H9 (cell line): ENCODE measurements around the gene RWDD4. TPM values are rescaled to one million over a fixed set of nuclear protein-coding genes. Genes with fewer than 3 reads are reported as not detected.

ENCODE experiments used
- DNase-seq: peaks from one replicate; pipeline ENCODE4 v3.0.0-alpha.2; 2017
- H2AFZ ChIP-seq: one replicate; pipeline ENCODE4 v1.6.1; 2013; ENCODE audit warnings: mild to moderate bottlenecking, low read length, control low read depth, moderate library complexity
- H2AK5ac ChIP-seq: 2 replicates; pipeline ENCODE4 v1.6.1; 2013; ENCODE audit warnings: low read length, control low read depth, mixed read lengths; ENCODE audit not compliant: insufficient read length
- H2BK120ac ChIP-seq: one replicate; pipeline ENCODE4 v1.6.1; 2013; ENCODE audit warnings: low read depth, mild to moderate bottlenecking, low read length, control low read depth, inconsistent platforms; ENCODE audit not compliant: poor library complexity, severe bottlenecking
- H2BK12ac ChIP-seq: 2 replicates; pipeline ENCODE4 v1.6.1; 2013; ENCODE audit warnings: low read length, control low read depth, mixed read lengths, low read depth; ENCODE audit not compliant: insufficient read length
- H2BK15ac ChIP-seq: 2 replicates; pipeline ENCODE4 v1.6.1; 2013; ENCODE audit warnings: low read depth, low read length, control low read depth
- H2BK20ac ChIP-seq: one replicate; pipeline ENCODE4 v1.6.1; 2013; ENCODE audit warnings: low read depth, mild to moderate bottlenecking, low read length, control low read depth, inconsistent platforms; ENCODE audit not compliant: poor library complexity, severe bottlenecking
- H2BK5ac ChIP-seq: 2 replicates; pipeline ENCODE4 v1.6.1; 2013; ENCODE audit warnings: low read length, control low read depth, mixed read lengths; ENCODE audit not compliant: insufficient read length
- H3K14ac ChIP-seq: 2 replicates; pipeline ENCODE4 v1.6.1; 2013; ENCODE audit warnings: low read length, control low read depth; ENCODE audit not compliant: insufficient read depth
- H3K18ac ChIP-seq: 2 replicates; pipeline ENCODE4 v1.6.1; 2013; ENCODE audit warnings: low read depth, mild to moderate bottlenecking, mixed read lengths, low read length, control low read depth; ENCODE audit not compliant: insufficient read length
- H3K23ac ChIP-seq: 2 replicates; pipeline ENCODE4 v1.6.1; 2013; ENCODE audit warnings: low read length, control low read depth, mixed read lengths, low read depth; ENCODE audit not compliant: insufficient read length
- H3K23me2 ChIP-seq: 2 replicates; pipeline ENCODE4 v1.6.1; 2013; ENCODE audit warnings: low read depth, mild to moderate bottlenecking, mixed read lengths, low read length, control low read depth; ENCODE audit not compliant: insufficient read length, poor library complexity, severe bottlenecking
- H3K27ac ChIP-seq: 2 replicates; pipeline ENCODE4 v1.5.1; 2013; ENCODE audit warnings: low read length, control low read depth, mixed read lengths, low read depth; ENCODE audit not compliant: insufficient read length
- H3K27me3 ChIP-seq: 2 replicates; pipeline ENCODE4 v1.6.1; 2013; ENCODE audit warnings: low read length, control low read depth, inconsistent platforms; ENCODE audit not compliant: insufficient read depth
- H3K4ac ChIP-seq: 2 replicates; pipeline ENCODE4 v1.6.1; 2013; ENCODE audit warnings: low read depth, mild to moderate bottlenecking, control low read depth, inconsistent platforms, low read length, moderate library complexity
- H3K4me1 ChIP-seq: 2 replicates; pipeline ENCODE4 v1.6.1; 2013; ENCODE audit warnings: low read length, control low read depth, inconsistent platforms; ENCODE audit not compliant: insufficient read depth
- H3K4me2 ChIP-seq: 2 replicates; pipeline ENCODE4 v1.6.1; 2013; ENCODE audit warnings: low read length, control low read depth, mixed read lengths; ENCODE audit not compliant: insufficient read length, insufficient read depth
- H3K56ac ChIP-seq: 2 replicates; pipeline ENCODE4 v1.6.1; 2013; ENCODE audit warnings: low read depth, mild to moderate bottlenecking, mixed read lengths, low read length, control low read depth; ENCODE audit not compliant: insufficient read length
- H3K79me1 ChIP-seq: 2 replicates; pipeline ENCODE4 v1.6.1; 2013; ENCODE audit warnings: low read depth, mild to moderate bottlenecking, moderate library complexity, low read length, control low read depth, inconsistent platforms; ENCODE audit not compliant: insufficient read depth, poor library complexity, severe bottlenecking
- H3K79me2 ChIP-seq: 2 replicates; pipeline ENCODE4 v1.6.1; 2013; ENCODE audit warnings: low read length, control low read depth, inconsistent platforms; ENCODE audit not compliant: insufficient read depth
- H3K9ac ChIP-seq: 2 replicates; pipeline ENCODE4 v1.6.1; 2013; ENCODE audit warnings: low read length, control low read depth, mixed read lengths; ENCODE audit not compliant: insufficient read length; ENCODE audit errors: extremely low read depth
- H3K9me3 ChIP-seq: one replicate; pipeline ENCODE4 v1.6.1; 2013; ENCODE audit warnings: low read depth, low read length, inconsistent platforms; ENCODE audit not compliant: control insufficient read depth
- H3T11ph ChIP-seq: one replicate; pipeline ENCODE4 v1.6.1; 2013; ENCODE audit warnings: mild to moderate bottlenecking, low read length, control low read depth, inconsistent platforms
- H4K20me1 ChIP-seq: one replicate; pipeline ENCODE4 v1.6.1; 2013; ENCODE audit not compliant: control insufficient read depth, insufficient read length, insufficient read depth
- H4K5ac ChIP-seq: 2 replicates; pipeline ENCODE4 v1.6.1; 2013; ENCODE audit warnings: low read depth, mild to moderate bottlenecking, mixed read lengths, low read length, control low read depth; ENCODE audit not compliant: insufficient read length
- H4K8ac ChIP-seq: replicated peaks from 2 replicates; pipeline ENCODE4 v1.6.1; 2013; ENCODE audit warnings: low read length, control low read depth, mixed read lengths, low read depth; ENCODE audit not compliant: insufficient read length
- H4K91ac ChIP-seq: 2 replicates; pipeline ENCODE4 v1.6.1; 2013; ENCODE audit warnings: low read depth, mild to moderate bottlenecking, moderate library complexity, mixed read lengths, low read length, control low read depth; ENCODE audit not compliant: insufficient read length
- H3K27ac Mint-ChIP-seq, 3 experiments: 2 replicates in 2 of 3; 3 replicates in 1 of 3; pipeline ENCODE4 v1.8.0; 2020 to 2021; ENCODE audit warnings: mixed read lengths in 3 of 3, mild to moderate bottlenecking in 1 of 3, moderate library complexity in 1 of 3
- H3K27me3 Mint-ChIP-seq: 2 replicates; pipeline ENCODE4 v1.8.0; 2021; ENCODE audit warnings: low read depth, mild to moderate bottlenecking, moderate library complexity, mixed read lengths
- H3K36me3 Mint-ChIP-seq, 3 experiments: 2 replicates in 2 of 3; 3 replicates in 1 of 3; pipeline ENCODE4 v1.8.0; 2020 to 2021; ENCODE audit warnings: low read depth in 3 of 3, mixed read lengths in 3 of 3; ENCODE audit not compliant: insufficient read depth in 1 of 3
- H3K4me1 Mint-ChIP-seq, 2 experiments: 2 replicates each; pipeline ENCODE4 v1.8.0; 2020; ENCODE audit warnings: mixed read lengths in 2 of 2
- H3K4me3 Mint-ChIP-seq, 2 experiments: 2 replicates in 1 of 2; 3 replicates in 1 of 2; pipeline ENCODE4 v1.8.0; 2020 to 2021; ENCODE audit warnings: mild to moderate bottlenecking in 2 of 2, mixed read lengths in 2 of 2, moderate library complexity in 1 of 2
- H3K9me3 Mint-ChIP-seq, 2 experiments: 2 replicates in 1 of 2; 3 replicates in 1 of 2; pipeline ENCODE4 v1.8.0; 2020; ENCODE audit warnings: mild to moderate bottlenecking in 2 of 2, mixed read lengths in 2 of 2, moderate library complexity in 1 of 2
- CTCF ChIP-seq: fragments of 200-600 bp; sonication (generic); conservative IDR thresholded peaks from 3 replicates; pipeline ENCODE4 v1.8.0; 2021; ENCODE audit warnings: antibody characterized with exemption, mild to moderate bottlenecking
- WGBS: extraction: QIAGEN DNeasy Blood & Tissue Kit; methylation state at CpG from one replicate; pipeline ENCODE4 v1.1.7; 2013; ENCODE audit warnings: missing lambda C conversion rate, low lambda C conversion rate, mixed read lengths; ENCODE audit not compliant: insufficient read length; ENCODE audit errors: extremely low coverage; 5-methylcytosine and 5-hydroxymethylcytosine counted together
- total RNA-seq: library from RNA; stranded (reverse); gene quantifications from 2 replicates; pipeline ENCODE4 v1.2.1, GENCODE V29; 2021

RWDD4 gene
- total RNA-seq, 1 experiment from 2014 or later = 17.8 TPM

DNA sequence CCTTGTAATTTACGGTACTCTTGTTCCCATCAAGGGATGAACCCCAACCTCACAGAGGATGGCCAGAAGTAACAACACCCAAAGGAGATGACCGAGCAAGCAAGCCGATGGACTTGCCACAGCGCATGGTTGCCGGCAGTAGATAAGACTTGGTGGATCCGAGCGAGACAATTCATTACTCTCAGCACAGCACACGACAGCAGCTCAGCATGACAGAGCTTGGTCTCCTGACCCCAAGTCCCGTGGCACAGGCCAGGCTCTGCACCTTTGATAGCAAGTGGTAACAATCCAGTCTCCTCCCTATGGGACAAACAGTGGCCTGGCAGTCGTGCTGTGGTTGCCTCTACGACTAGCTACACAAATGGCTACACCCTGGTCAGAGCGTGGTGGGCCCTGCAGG is 26.3 kb downstream of the RWDD4 start:
- TF ChIP-seq CTCF = no peak
- Histone ChIP-seq H3K9ac (no peak overlapping the region), H3K23ac (no peak overlapping the region), H2BK12ac (no peak overlapping the region), H3K9me3 (no peaks in the 10 kb centered on the region), H3T11ph (no peak overlapping the region), H3K56ac (no peak overlapping the region), H3K27me3 (no peaks in the 10 kb centered on the region), H3K4ac (no peak overlapping the region), H3K18ac (no peak overlapping the region), H2BK20ac (no peak overlapping the region), H3K79me2 (no peaks in the 10 kb centered on the region), H2BK120ac (no peak overlapping the region), H2AK5ac (no peak overlapping the region), H3K79me1 (no peaks in the 10 kb centered on the region), H4K91ac (no peak overlapping the region), H3K4me2 (no peak overlapping the region), H2BK15ac (no peak overlapping the region), H3K14ac (no peak overlapping the region; the same call in 1 of the 2 replicates), H4K5ac (no peak overlapping the region), H4K20me1 (no peaks in the 10 kb centered on the region), H3K4me1 (no peaks in the 10 kb centered on the region; the same call in 1 of the 2 replicates), H2BK5ac (no peak overlapping the region), H3K27ac (no peak overlapping the region), H3K23me2 (no peaks in the 10 kb centered on the region), H2AFZ (no peak overlapping the region), H4K8ac (no peak overlapping the region)
- H3K27me3 Mint-ChIP-seq = no peaks in the 10 kb centered on the region; the same call in 1 of the 2 replicates
- H3K27ac Mint-ChIP-seq = peak overlapping the region in 1 of 3 experiments; percentile 14; a peak in 1 of 7 replicates
- peaks cover 31 to 34% of the 10 kb centered on the region in 2 experiments for H3K4me1 Mint-ChIP-seq
- no CpG with 5 or more reads among the region's 12 CpGs for WGBS
- no peak overlapping the region for H3K4me3 Mint-ChIP-seq
- no peaks in the 10 kb centered on the region for H3K36me3 Mint-ChIP-seq
- no peaks in the 10 kb centered on the region for H3K9me3 Mint-ChIP-seq
- DNase-seq = no peak
